GM19238 (cell line): ENCODE data around the gene CCT8.
"Not testable (repeated sequence)": the region's sequence is repeated elsewhere in the genome, so short reads cannot be mapped to it uniquely, and the experiment has no call there.

Source experiments
- DNase-seq: peaks from one replicate; pipeline ENCODE4 v3.0.0; 2011; ENCODE audit warnings: low spot score; ENCODE audit not compliant: insufficient read length

The CCT8 gene

DNA sequence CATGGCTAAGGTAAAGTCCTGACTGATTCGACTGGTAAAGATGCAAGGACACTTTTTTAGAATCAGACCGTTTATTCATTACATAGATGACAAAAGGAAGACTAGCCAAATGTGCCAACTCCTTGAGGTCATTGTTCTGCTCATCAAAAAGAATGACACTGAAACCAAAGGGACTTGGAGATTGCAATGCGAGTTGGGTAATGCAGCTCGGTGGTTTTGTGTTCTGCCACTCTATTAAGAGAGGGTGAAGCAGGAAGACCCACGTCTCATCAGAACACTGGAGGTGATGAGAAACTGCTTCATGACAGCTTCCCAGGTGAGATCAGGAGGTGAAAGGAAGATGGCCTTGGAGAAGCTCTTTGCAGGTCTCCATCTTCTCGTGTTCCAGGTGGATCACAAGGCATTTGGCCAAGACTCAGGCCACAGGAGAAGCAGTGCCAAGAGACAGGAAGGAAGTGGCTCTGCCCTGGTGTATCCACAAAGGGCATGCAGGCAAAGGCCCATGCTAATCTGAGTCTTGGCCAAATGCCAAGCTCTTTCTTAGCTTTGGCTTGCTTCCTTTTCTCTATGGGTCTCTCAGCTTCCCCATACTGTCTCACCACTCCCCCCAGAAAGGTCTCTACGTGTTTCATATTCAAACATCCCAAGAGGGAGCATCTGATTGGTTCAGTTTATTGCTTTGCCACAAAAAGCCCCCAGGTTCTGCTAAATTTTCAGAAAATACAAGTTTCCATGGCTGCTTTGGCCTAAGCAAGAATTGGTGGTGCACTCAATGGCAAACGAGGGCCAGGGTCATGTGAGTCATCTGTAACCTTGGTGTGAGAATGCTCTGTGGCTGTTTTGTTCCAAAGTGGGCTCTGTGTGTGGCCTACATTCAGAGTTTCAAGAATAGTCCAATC, 5.7 kb upstream of the CCT8 start:
- no peak for DNase-seq

GRCh38 chr21:29077651-29078090, 4.2 kb upstream of the CCT8 start:
- DNase-seq = no peak

DNA sequence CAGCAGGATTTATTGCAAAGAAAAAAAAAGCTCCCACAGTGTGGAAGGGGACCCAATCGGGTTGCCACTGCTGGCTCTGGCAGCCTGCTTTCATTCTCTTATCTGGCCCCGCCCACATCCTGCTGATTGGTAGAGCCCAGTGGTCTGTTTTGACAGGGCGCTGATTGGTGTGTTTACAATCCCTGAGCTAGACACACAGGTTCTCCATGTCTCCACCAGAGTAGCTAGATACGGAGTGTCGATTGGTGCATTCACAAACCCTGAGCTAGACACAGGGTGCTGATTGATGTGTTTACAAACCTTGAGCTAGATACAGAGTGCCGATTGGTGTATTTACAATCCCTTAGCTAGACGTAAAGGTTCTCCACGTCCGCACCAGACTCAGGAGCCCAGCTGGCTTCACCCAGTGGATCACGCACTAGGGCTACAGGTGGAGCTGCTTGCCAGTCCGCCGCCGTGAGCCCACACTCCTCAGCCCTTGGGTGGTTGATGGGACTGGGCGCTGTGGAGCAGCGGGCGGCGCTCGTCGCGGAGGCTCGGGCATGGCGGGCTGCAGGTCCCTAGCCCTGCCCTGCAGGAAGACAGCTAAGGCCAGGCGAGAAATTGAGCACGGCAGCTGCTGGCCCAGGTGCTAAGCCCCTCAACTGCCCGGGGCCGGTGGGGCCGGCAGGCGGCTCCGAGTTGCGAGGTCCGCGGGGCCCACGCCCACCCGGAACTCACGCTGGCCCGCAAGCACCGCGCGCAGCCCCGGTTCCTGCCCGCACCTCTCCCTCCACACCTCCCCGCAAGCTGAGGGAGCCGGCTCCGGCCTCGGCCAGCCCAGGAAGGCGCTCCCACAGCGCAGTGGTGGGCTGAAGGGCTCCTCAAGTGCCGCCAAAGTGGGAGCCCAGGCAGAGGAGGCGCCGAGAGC, 3.5 kb upstream of the CCT8 start:
- DNase-seq = not testable (repeated sequence)

DNA sequence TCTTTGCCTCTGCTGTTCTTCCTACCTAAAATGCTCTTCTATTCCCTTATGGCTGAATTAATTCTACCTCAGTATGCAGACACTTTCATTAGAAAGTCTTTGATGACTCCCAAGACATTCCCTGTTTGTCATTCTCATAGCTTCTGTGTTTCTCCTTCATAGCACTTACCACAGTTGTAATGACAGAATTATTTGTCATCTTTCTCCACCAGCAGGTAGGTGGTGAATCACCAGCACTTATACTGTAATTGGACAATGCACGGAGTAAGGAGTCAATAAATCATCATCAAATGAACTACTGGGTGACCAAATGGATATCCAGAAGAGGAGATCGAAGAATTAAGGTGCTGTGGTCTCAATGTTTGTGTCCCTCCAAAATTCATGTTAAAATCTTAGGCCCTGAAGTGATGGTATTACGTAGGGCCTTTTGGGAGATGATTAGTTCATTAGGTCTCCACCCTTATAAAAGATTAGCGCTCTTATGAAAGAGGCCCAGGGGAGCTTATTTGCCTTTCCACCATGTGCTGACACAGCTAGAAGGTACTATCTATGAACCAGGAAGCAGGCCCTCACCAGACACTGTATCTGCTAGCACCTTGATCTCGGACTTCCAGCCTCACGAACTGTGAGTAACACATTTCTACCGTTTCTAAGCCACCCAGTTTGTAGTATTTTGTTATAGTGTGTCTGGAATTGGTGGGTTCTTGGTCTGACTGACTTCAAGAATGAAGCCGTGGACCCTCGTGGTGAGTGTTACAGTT, 2.4 kb upstream of the CCT8 start:
- no peak for DNase-seq

GRCh38 chr21:29074783-29075182, 1.3 kb upstream of the CCT8 start:
- DNase-seq = no peak

GRCh38 chr21:29074007-29074376, 544 bp upstream of the CCT8 start:
- DNase-seq = no peak

DNA sequence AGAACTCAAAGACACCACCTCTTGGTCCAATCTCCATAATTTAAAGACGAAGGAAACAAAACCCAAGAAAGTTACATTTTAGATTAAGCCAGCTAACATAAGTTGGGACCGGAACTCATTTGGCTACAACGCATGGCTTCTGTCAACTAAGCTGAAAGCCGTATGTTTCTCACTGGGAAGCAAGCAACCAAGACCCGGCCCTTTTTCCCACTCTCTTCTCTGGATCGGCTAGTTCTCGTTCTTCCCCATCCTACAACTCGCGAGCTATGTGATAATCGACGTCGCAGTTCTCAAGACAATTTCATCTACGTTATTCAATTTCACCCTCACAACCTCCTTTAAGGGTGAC, 601 bp downstream of the CCT8 start:
- DNase-seq = no peak

DNA sequence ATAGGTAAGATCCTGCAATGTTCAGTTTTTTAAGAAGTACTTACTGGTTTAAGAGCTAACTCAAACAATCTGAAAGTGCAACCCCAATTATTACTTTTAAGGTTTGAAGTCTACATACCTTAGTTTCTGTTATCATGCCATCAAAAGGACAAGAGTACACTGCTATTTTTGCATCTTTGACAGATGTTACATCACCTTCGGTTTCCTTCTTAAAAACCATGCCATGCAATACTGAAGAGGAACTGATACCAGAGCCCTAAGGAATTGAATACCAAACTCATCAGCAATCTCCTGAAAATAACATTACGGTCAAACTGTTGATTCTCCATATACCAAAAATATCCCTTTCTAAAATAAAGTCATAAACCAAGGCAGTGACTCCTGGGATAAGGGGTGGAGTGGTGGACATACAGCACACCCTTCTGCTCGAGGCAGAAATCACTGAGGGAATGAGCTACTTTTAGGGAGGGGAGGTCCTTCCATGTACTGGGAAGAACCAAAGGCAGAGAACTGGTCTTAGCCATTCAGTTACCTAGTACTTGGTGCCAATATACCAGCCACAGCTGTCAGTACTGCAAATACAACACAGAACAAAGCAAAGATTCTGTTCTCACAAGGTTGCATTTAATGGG, 8.5 kb downstream of the CCT8 start:
- DNase-seq = no peak

- DNase-seq = no peak
Measured at GRCh38 chr21:29056538-29057050, 16.9 kb downstream of the CCT8 start.

GRCh38 chr21:29056005-29056404, 17.4 kb downstream of the CCT8 start:
- no peak for DNase-seq

- no peak for DNase-seq
Measured at GRCh38 chr21:29055080-29055479, 18.4 kb downstream of the CCT8 start.

DNA sequence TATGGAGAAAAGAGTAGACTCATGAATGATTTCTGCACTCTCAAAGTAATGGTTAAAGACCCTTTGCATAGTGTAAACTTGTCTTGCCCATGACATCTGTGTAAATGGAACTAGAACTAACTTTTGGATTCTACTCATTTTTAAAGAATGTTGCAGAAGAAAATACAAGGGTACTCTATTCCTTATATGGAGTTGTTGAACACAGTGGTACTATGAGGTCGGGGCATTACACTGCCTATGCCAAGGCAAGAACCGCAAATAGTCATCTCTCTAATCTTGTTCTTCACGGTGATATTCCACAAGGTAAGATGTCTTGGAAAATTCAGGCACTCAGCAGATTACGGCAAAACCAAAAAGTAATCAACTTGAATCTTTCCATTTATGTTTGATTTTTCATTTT, 19.8 kb downstream of the CCT8 start:
- no peak for DNase-seq

DNA sequence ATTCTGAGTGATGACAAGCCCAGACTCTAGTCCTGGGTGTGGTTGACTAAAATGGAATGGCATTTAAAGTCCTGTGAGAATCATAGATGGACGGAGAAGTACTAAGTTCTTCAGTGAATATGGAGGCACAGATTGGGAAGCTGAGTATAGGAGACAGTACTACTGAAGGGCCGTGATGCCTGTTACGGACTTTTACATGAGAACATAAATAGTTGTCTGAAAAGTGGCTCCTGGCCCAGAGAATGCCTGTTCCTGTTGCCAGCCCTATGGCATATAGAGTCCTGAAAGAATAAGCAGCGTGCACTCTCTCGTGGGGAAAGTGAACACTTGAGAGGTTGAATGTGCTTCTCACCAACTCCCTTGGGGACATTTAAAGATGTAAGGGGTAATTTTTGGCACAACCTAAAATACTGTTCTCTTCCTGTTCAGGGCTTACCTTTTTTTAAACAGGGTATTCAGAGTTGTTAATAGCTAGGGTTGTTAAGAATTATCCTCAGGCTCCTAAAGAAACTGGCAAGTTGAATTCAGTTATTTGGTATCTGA, 20.4 kb downstream of the CCT8 start:
- no peak for DNase-seq

DNA sequence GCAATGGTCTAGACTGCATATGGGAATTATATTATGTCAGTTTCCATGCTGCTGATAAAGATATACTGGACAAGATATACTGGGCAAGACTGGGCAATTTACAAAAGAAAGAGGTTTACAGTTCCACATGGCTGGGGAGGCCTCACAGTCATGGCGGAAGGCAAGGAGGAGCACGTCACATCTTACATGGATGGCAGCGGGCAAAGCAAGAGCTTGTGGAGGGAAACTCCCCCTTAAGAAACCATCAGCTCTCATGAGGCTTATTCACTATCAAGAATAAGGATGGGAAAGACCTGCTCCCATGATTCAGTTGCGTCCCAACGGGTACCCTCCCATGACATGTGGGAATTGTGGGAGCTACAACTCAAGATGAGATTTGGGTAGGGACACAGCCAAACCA, 21.2 kb downstream of the CCT8 start:
- DNase-seq = no peak

- no peak for DNase-seq
Measured at GRCh38 chr21:29034678-29035077, 38.8 kb downstream of the CCT8 start.

DNA sequence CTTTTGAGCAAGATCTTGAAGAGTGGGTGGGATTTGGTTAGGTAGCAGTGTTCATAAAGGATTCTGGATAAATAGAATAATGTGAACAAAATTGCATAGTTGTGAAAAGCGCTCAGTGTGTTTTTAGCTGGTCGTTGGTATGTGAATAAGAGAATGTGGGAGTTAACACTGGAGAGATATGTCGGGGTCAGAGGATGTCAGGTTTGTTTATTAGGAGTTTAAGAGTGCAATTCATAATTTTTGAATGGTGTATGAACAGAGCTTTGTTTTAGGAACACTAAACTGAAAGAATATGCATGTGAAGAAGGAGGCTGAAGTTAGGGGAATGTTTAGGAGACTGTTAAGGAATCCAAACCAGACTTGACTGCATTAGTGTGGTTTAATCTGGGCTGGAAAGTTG, 39.6 kb downstream of the CCT8 start:
- DNase-seq = no peak

GRCh38 chr21:29033301-29033700, 40.1 kb downstream of the CCT8 start:
- no peak for DNase-seq

- DNase-seq = no peak
Measured at GRCh38 chr21:29030909-29031308, 42.5 kb downstream of the CCT8 start.

GRCh38 chr21:29029524-29029923, 43.9 kb downstream of the CCT8 start:
- no peak for DNase-seq

DNA sequence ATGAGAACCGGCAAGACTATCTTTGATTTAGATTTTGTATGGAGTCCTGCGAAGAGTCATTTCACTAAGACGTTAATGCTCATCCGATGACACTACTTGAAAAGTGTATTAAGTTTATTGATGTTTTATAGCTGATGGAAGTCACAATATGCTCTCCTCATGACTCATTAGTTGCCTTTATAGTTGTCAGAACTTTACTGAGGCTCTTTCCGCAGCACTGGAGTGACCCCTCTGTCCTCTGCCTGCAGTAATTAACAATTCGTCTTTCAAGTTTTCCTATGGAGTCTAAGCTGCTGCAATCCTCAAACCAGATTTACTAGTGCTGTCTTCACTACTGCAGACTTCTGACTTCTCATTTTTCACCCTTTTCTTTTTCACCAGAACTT, 48.1 kb downstream of the CCT8 start:
- DNase-seq = no peak
